Natural killer cell treated with Interleukin-12 subunit alpha and Interleukin-12 subunit beta and Interleukin-15 and Interleukin-18, amount 100 ng/mL, for 72 hours (primary cell): ENCODE data around the gene GIPC3. TPM values are rescaled to one million over a fixed set of nuclear protein-coding genes. Genes with fewer than 3 reads are reported as not detected.

Experiments
- total RNA-seq, 2 donors: library from RNA; stranded (reverse); gene quantifications; one replicate each; pipeline ENCODE4 v1.2.3, GENCODE V29; 2022

GIPC3 gene
- total RNA-seq, 2 donors from 2014 or later, result 0.25 to 0.40 TPM

Other genes with a start within 250 kb of the GIPC3 start
- 10 to 100 TPM; 21.4 to 41.7 TPM for gene NFIC, start 218.9 kb upstream of the GIPC3 start, total RNA-seq
- gene SMIM24, start 105.0 kb upstream of the GIPC3 start, total RNA-seq, result under 1 TPM in 1 of 2 donors, not detected in 1; 0.62 TPM
- gene SMIM44, start 102.0 kb upstream of the GIPC3 start, total RNA-seq, result not detected
- 10 to 100 TPM; 16.1 to 28.6 TPM for gene DOHH, start 84.8 kb upstream of the GIPC3 start, total RNA-seq
- 10 to 100 TPM; 51.4 to 63.0 TPM for gene FZR1, start 79.2 kb upstream of the GIPC3 start, total RNA-seq
- gene TEKTIP1, start 46.3 kb upstream of the GIPC3 start, total RNA-seq, result 1 to 10 TPM; 3.3 to 4.4 TPM
- 10 to 100 TPM; 72.2 to 73.1 TPM for gene MFSD12, start 27.9 kb upstream of the GIPC3 start, total RNA-seq
- gene HMG20B, start 12.5 kb upstream of the GIPC3 start, total RNA-seq, result 10 to 100 TPM; 38.2 to 48.0 TPM
- under 1 TPM in 1 of 2 donors, not detected in 1; 0.28 TPM for gene TBXA2R, start 21.4 kb downstream of the GIPC3 start, total RNA-seq
- 10 to 100 TPM; 28.9 to 44.7 TPM for gene CACTIN, start 41.3 kb downstream of the GIPC3 start, total RNA-seq
- gene PIP5K1C, start 115.0 kb downstream of the GIPC3 start, total RNA-seq, result 10 to 100 TPM; 27.0 to 29.6 TPM
- 1 to 10 TPM in 1 of 2 donors, under 1 TPM in 1; 0.57 to 2.1 TPM for gene TJP3, start 122.9 kb downstream of the GIPC3 start, total RNA-seq
- 10 to 100 TPM; 40.6 to 55.4 TPM for gene APBA3, start 176.2 kb downstream of the GIPC3 start, total RNA-seq
- gene MRPL54, start 177.2 kb downstream of the GIPC3 start, total RNA-seq, result 10 to 100 TPM; 58.5 to 75.1 TPM
- under 1 TPM in 1 of 2 donors, not detected in 1; 0.21 TPM for gene RAX2, start 186.8 kb downstream of the GIPC3 start, total RNA-seq
- gene MATK, start 200.9 kb downstream of the GIPC3 start, total RNA-seq, result 10 to 100 TPM; 58.5 to 61.9 TPM